ENCODE results near the gene CGGBP1. TPM values are rescaled to one million over a fixed set of nuclear protein-coding genes. Genes with fewer than 3 reads are reported as not detected.

Gene CGGBP1
- total RNA-seq, 1 donor from 2014 or later, result 49.5 TPM

DNA sequence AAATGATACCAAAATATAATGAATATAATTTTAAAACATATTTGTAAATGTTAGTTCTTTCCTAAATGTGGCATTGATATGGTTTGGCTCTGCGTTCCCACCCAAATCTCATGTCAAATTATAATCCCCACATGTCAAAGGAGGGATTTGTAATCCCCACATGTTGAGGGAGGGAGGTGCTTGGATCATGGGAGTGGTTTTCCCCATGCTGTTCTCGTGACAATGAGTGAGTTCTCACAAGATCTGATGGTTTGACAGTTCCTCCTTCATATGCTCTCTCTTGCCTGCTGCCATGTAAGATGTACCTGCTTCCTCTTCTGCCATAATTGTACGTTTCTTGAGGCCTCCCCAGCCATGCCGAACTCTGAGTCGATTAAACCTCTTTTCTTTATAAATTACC is 12.0 kb downstream of the CGGBP1 start:
- intact Hi-C loops (cut with DNase I), result no loop called here
- DNase-seq (ENCODE audit: low spot score in 2 of 2), result no peak

DNA sequence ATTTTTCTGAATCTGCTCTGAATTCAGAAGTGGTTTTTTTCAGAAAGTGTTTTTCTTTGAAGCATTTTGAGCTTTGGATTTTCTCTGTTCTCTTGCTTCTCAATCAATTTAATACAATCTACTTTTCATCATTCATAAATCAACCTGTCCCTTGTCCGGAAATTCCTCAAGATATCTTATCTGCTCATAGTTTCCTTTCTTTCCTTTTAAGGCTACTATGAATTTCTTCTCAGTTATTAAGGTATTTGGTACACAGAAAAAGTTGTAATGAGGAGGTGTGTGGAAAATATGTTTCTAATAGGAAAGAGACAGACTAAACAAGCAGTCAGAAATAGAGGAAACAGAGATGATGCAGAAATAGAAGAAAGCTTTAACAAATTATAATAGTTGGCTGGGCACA is 14.4 kb downstream of the CGGBP1 start:
- peak overlapping the region; percentile 55 to 65 for H3K27ac ChIP-seq

More for the DNA sequence above, 12.0 kb downstream of the CGGBP1 start:
- Histone ChIP-seq H3K9me3 (no peaks in the 10 kb centered on the region), H3K4me1 (peaks cover 0 to 2% of the 10 kb centered on the region in 2 donors), H3K27ac (no peak overlapping the region), H3K4me3 (no peak overlapping the region), H3K36me3 (no peaks in the 10 kb centered on the region), H3K27me3 (no peaks in the 10 kb centered on the region)
- TF ChIP-seq, protein P1, sequence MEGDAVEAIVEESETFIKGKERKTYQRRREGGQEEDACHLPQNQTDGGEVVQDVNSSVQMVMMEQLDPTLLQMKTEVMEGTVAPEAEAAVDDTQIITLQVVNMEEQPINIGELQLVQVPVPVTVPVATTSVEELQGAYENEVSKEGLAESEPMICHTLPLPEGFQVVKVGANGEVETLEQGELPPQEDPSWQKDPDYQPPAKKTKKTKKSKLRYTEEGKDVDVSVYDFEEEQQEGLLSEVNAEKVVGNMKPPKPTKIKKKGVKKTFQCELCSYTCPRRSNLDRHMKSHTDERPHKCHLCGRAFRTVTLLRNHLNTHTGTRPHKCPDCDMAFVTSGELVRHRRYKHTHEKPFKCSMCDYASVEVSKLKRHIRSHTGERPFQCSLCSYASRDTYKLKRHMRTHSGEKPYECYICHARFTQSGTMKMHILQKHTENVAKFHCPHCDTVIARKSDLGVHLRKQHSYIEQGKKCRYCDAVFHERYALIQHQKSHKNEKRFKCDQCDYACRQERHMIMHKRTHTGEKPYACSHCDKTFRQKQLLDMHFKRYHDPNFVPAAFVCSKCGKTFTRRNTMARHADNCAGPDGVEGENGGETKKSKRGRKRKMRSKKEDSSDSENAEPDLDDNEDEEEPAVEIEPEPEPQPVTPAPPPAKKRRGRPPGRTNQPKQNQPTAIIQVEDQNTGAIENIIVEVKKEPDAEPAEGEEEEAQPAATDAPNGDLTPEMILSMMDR (IDR thresholded peaks at IDR 0.05), result no peak

DNA sequence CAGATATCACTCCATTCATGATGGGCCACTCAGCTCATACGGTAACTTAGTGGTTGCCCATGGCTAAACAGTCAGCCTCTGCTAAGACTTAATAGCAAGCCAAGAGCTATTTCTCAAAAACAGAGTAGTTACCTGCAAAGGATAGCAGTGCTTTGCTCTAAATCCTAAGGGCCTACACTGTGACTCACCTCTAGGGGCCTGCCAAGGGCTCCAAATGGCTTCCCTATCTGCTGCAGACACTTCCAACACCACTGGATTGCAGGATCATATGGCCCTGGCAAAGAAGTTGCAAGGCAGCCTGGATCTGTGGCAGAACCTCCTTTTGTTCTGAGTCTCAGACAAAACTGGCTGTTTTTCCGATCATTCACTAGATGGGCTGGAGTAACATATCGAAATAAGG is 17.8 kb downstream of the CGGBP1 start:
- no peaks in the 10 kb centered on the region for H3K4me1 ChIP-seq
- no peaks in the 10 kb centered on the region for H3K9me3 ChIP-seq
- intact Hi-C loops (cut with DNase I), result no loop called here
- TF ChIP-seq, protein P1 (IDR thresholded peaks at IDR 0.05), result no peak
- no peaks in the 10 kb centered on the region for H3K27me3 ChIP-seq
- no peak overlapping the region for H3K27ac ChIP-seq
- H3K36me3 ChIP-seq, result no peaks in the 10 kb centered on the region
- no peak overlapping the region for H3K4me3 ChIP-seq
- DNase-seq (ENCODE audit: low spot score in 2 of 2), result no peak

More for the DNA sequence above, 14.4 kb downstream of the CGGBP1 start:
- no peak overlapping the region for H3K4me3 ChIP-seq
- H3K9me3 ChIP-seq, result no peaks in the 10 kb centered on the region
- peaks cover 0 to 2% of the 10 kb centered on the region in 2 donors for H3K4me1 ChIP-seq
- intact Hi-C loops (cut with DNase I), result no loop called here
- no peak for DNase-seq (ENCODE audit: low spot score in 2 of 2)
- no peaks in the 10 kb centered on the region for H3K36me3 ChIP-seq
- H3K27me3 ChIP-seq, result no peaks in the 10 kb centered on the region
- TF ChIP-seq, protein P1 (IDR thresholded peaks at IDR 0.05), result no peak

DNA sequence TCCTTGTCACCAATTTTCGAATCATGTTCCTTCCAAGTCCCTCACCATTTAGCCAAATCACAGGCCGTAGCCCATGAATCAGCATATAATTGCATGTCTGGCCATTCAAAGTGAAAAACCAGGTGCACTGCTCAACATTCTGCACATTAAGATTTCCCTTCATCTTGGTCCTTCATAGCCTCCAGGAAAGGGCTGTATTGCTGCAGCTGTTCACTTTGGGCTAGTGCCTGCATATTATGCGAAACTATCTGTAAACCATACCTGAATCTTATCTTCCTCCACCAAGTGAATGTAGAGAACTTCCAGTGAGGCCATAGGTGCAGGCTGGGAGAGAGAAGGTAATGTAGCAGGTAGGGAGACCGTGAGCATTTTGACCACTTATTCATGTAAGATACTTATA is 18.3 kb downstream of the CGGBP1 start:
- Histone ChIP-seq H3K4me3 (no peak overlapping the region), H3K27ac (no peak overlapping the region), H3K4me1 (no peaks in the 10 kb centered on the region), H3K36me3 (no peaks in the 10 kb centered on the region), H3K27me3 (no peaks in the 10 kb centered on the region), H3K9me3 (no peaks in the 10 kb centered on the region)
- TF ChIP-seq, protein P1 (IDR thresholded peaks at IDR 0.05), result no peak
- no peak for DNase-seq (ENCODE audit: low spot score in 2 of 2)
- intact Hi-C loops (cut with DNase I), result no loop called here

DNA sequence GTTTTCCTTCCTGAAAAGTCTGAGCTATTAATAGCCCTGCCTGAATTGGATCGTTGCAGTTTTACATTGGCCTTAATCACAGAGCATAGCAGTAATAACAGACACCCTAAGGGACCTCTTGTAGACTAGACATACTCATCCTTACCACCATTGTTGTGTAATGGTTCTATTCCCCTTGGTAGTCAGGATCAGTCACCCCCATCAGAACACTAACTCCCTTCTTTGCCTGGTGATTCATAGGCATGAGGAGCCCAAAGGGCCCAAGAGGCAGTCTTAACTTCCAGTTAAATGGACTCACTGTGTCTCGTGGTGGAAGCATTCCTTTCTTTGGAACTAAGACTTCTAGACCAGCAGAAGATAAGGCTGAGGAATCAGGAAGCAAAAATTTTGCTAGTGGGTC is 20.2 kb downstream of the CGGBP1 start:
- H3K27me3 ChIP-seq, result no peaks in the 10 kb centered on the region
- no peak overlapping the region for H3K27ac ChIP-seq
- peaks cover 0 to 2% of the 10 kb centered on the region in 2 donors for H3K4me1 ChIP-seq
- H3K4me3 ChIP-seq, result no peak overlapping the region
- H3K9me3 ChIP-seq, result no peaks in the 10 kb centered on the region
- no peak for DNase-seq (ENCODE audit: low spot score in 2 of 2)
- H3K36me3 ChIP-seq, result no peaks in the 10 kb centered on the region
- intact Hi-C loops (cut with DNase I), result no loop called here
- TF ChIP-seq, protein P1 (IDR thresholded peaks at IDR 0.05), result no peak

DNA sequence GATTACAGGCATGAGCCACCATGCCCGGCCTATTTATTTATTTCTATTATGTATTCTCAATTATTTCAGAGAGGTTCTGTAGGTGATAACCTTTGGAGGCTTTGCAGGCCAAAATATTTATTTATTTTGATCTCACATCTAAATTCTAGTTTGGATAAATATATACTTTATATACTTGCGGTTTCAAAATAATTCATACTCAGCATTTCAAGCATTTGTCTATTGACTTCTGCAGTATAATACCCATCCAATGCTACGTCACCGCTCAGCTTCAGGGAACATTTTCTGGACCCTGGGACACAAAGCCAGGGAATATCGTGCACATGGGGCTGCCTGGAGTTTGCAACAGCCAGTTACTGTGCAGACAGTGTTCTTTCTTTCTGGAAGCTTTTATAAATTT is 22.6 kb downstream of the CGGBP1 start:
- Histone ChIP-seq H3K4me3 (no peak overlapping the region), H3K4me1 (peaks cover 0 to 2% of the 10 kb centered on the region in 2 donors), H3K27me3 (no peaks in the 10 kb centered on the region), H3K9me3 (no peaks in the 10 kb centered on the region), H3K36me3 (no peaks in the 10 kb centered on the region), H3K27ac (no peak overlapping the region)
- TF ChIP-seq, protein P1 (IDR thresholded peaks at IDR 0.05), result no peak
- intact Hi-C loops (cut with DNase I), result no loop called here
- no peak for DNase-seq (ENCODE audit: low spot score in 2 of 2)
